Liver (tissue), 9 donors: ENCODE measurements around the gene PF4V1. TPM values are rescaled to one million over a fixed set of nuclear protein-coding genes. Genes with fewer than 3 reads are reported as not detected.

Experiments
- DNase-seq: peaks from one replicate; pipeline ENCODE4 v3.0.0-alpha.2; 2017; ENCODE audit warnings: low spot score
- H3K27ac ChIP-seq, 2 donors: one replicate each; pipeline ENCODE4 v1.7.0; 2013; ENCODE audit warnings: inconsistent platforms in 2 of 2, low read length in 2 of 2, control low read depth in 1 of 2, low read depth in 1 of 2, mild to moderate bottlenecking in 1 of 2
- H3K27me3 ChIP-seq, 4 donors: one replicate each; pipeline versions ENCODE4 v1.6.1 to v1.7.0; 2013; ENCODE audit warnings: low read length in 3 of 4, inconsistent platforms in 1 of 4, mild to moderate bottlenecking in 1 of 4, moderate library complexity in 1 of 4; ENCODE audit not compliant: control insufficient read depth in 4 of 4, insufficient read depth in 4 of 4
- H3K36me3 ChIP-seq, 4 donors: one replicate each; pipeline versions ENCODE4 v1.6.1 to v1.7.0; 2013; ENCODE audit warnings: low read length in 3 of 4, mild to moderate bottlenecking in 3 of 4, low read depth in 1 of 4, moderate library complexity in 1 of 4; ENCODE audit not compliant: control insufficient read depth in 4 of 4, insufficient read depth in 3 of 4
- H3K4me1 ChIP-seq, 4 donors: one replicate each; pipeline versions ENCODE4 v1.6.1 to v1.7.0; 2013; ENCODE audit warnings: low read length in 3 of 4, mild to moderate bottlenecking in 3 of 4, moderate library complexity in 1 of 4; ENCODE audit not compliant: control insufficient read depth in 4 of 4, insufficient read depth in 4 of 4
- H3K4me3 ChIP-seq, 3 donors: one replicate each; pipeline versions ENCODE4 v1.6.1 to v1.7.0; 2013; ENCODE audit warnings: low read length in 3 of 3, control low read depth in 1 of 3, low read depth in 1 of 3, mild to moderate bottlenecking in 1 of 3
- H3K9ac ChIP-seq, 2 donors: one replicate each; pipeline ENCODE4 v1.7.0; 2013; ENCODE audit warnings: low read length in 2 of 2, mild to moderate bottlenecking in 2 of 2, moderate library complexity in 2 of 2, control low read depth in 1 of 2, low read depth in 1 of 2
- H3K9me3 ChIP-seq, 4 donors: one replicate each; pipeline versions ENCODE4 v1.6.1 to v1.7.0; 2013; ENCODE audit warnings: low read length in 3 of 4; ENCODE audit not compliant: control insufficient read depth in 4 of 4
- FOXA2 ChIP-seq: IDR thresholded peaks from 2 replicates; pipeline ENCODE4 v1.6.1; 2016; ENCODE audit warnings: antibody characterized with exemption
- HNF4A ChIP-seq, 2 donors: conservative IDR thresholded peaks; 2 replicates each; pipeline ENCODE4 v1.6.1; 2016; ENCODE audit warnings: antibody characterized with exemption in 2 of 2, mild to moderate bottlenecking in 2 of 2
- HNF4G ChIP-seq: IDR thresholded peaks from 2 replicates; pipeline ENCODE4 v1.6.1; 2016; ENCODE audit warnings: antibody characterized with exemption
- JUND ChIP-seq, 2 donors: IDR thresholded peaks; 2 replicates each; pipeline ENCODE4 v1.6.1; 2016; ENCODE audit warnings: antibody characterized with exemption in 2 of 2
- NR2F2 ChIP-seq: IDR thresholded peaks from 2 replicates; pipeline ENCODE4 v1.6.1; 2016; ENCODE audit warnings: antibody characterized with exemption
- SP1 ChIP-seq: IDR thresholded peaks from 2 replicates; pipeline ENCODE4 v1.6.1; 2018; ENCODE audit warnings: antibody characterized with exemption, mild to moderate bottlenecking
- TAF1 ChIP-seq: conservative IDR thresholded peaks from 2 replicates; pipeline ENCODE4 v1.6.1; 2016; ENCODE audit warnings: antibody characterized with exemption, mild to moderate bottlenecking
- YY1 ChIP-seq: IDR thresholded peaks from 2 replicates; pipeline ENCODE4 v1.6.1; 2016; ENCODE audit warnings: antibody characterized with exemption, mild to moderate bottlenecking
- WGBS: extraction: QIAGEN DNeasy Blood & Tissue Kit; methylation state at CpG from one replicate; pipeline ENCODE4 v1.1.7; 2013; 5-methylcytosine and 5-hydroxymethylcytosine counted together
- polyA plus RNA-seq, 2 donors: library from polyadenylated mRNA; stranded (reverse) in 1 of 2; unstranded in 1 of 2; fragments of 200-250 nt in 1 of 2; fragments of >200 nt in 1 of 2; fragmentation: Nextera tagmentation in 1 of 2; extraction: Ambion mirVana in 1 of 2; gene quantifications; one replicate each; pipeline versions ENCODE4 v1.2.1 to v1.2.3, GENCODE V29; 2013 to 2015
- total RNA-seq, 2 donors: library from RNA; depleted of rRNA; stranded (reverse); fragments of >200 nt; gene quantifications; one replicate each; pipeline ENCODE4 v1.2.3, GENCODE V29; 2014
- TF ChIP-seq, protein P1 (sequence below): fragments of 150-350 bp; IDR thresholded peaks from 2 replicates; pipeline ENCODE4 v1.5.1; 2017; ENCODE audit warnings: improper control_type of control experiment, low read depth, low read length; ENCODE audit not compliant: missing input control
- TF ChIP-seq, protein P2 (sequence below): IDR thresholded peaks from 2 replicates; pipeline ENCODE4 v1.6.1; 2016; ENCODE audit warnings: antibody characterized with exemption
- TF ChIP-seq, protein P3 (sequence below): IDR thresholded peaks from 2 replicates; pipeline ENCODE4 v1.6.1; 2016; ENCODE audit warnings: antibody characterized with exemption, mild to moderate bottlenecking
- donor health status: healthy.
- donor health status: healthy.
- donor health status: healthy.
- donor health status: healthy.
- donor health status: healthy.

Gene PF4V1
- total and polyA plus RNA-seq, 4 donors = 0.16 to 3.4 (median 0.74) TPM; not detected in 1

DNA sequence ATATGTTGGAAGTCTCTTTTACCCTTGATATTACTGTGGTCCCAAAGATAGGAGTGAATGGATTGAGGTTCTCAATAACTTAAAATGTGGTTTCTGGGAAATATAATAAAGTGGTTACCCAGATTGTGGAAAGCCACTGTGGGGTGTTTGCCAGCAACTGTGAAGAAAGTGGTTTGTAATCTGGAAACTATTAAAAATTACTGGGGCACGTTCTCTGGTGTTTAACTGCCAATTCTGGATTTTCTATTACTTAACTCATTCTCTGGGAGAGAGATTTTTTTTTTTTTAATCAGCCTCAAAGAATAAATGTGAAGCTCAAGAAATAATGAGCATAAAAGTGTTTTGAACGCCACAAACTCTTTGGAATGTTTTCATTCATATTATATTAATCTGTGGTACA lies 21.5 kb upstream of the PF4V1 start:
- DNase-seq = no peak
- peaks cover 0 to 3% (median under 1%) of the 10 kb centered on the region in 4 donors for H3K4me1 ChIP-seq
- no peaks in the 10 kb centered on the region for H3K36me3 ChIP-seq
- H3K27ac ChIP-seq = no peak overlapping the region
- H3K4me3 ChIP-seq = no peak overlapping the region
- 81% methylated on average over 2 of the region's 2 CpGs for WGBS
- TF ChIP-seq FOXA2 (no peak), TAF1 (no peak), JUND (IDR thresholded peaks at IDR 0.05) (no peak), NR2F2 (no peak), YY1 (no peak), HNF4G (no peak)
- TF ChIP-seq, protein P1, sequence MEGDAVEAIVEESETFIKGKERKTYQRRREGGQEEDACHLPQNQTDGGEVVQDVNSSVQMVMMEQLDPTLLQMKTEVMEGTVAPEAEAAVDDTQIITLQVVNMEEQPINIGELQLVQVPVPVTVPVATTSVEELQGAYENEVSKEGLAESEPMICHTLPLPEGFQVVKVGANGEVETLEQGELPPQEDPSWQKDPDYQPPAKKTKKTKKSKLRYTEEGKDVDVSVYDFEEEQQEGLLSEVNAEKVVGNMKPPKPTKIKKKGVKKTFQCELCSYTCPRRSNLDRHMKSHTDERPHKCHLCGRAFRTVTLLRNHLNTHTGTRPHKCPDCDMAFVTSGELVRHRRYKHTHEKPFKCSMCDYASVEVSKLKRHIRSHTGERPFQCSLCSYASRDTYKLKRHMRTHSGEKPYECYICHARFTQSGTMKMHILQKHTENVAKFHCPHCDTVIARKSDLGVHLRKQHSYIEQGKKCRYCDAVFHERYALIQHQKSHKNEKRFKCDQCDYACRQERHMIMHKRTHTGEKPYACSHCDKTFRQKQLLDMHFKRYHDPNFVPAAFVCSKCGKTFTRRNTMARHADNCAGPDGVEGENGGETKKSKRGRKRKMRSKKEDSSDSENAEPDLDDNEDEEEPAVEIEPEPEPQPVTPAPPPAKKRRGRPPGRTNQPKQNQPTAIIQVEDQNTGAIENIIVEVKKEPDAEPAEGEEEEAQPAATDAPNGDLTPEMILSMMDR = no peak
- TF ChIP-seq, protein P2, sequence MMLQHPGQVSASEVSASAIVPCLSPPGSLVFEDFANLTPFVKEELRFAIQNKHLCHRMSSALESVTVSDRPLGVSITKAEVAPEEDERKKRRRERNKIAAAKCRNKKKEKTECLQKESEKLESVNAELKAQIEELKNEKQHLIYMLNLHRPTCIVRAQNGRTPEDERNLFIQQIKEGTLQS = no peak
- TF ChIP-seq, protein P3, sequence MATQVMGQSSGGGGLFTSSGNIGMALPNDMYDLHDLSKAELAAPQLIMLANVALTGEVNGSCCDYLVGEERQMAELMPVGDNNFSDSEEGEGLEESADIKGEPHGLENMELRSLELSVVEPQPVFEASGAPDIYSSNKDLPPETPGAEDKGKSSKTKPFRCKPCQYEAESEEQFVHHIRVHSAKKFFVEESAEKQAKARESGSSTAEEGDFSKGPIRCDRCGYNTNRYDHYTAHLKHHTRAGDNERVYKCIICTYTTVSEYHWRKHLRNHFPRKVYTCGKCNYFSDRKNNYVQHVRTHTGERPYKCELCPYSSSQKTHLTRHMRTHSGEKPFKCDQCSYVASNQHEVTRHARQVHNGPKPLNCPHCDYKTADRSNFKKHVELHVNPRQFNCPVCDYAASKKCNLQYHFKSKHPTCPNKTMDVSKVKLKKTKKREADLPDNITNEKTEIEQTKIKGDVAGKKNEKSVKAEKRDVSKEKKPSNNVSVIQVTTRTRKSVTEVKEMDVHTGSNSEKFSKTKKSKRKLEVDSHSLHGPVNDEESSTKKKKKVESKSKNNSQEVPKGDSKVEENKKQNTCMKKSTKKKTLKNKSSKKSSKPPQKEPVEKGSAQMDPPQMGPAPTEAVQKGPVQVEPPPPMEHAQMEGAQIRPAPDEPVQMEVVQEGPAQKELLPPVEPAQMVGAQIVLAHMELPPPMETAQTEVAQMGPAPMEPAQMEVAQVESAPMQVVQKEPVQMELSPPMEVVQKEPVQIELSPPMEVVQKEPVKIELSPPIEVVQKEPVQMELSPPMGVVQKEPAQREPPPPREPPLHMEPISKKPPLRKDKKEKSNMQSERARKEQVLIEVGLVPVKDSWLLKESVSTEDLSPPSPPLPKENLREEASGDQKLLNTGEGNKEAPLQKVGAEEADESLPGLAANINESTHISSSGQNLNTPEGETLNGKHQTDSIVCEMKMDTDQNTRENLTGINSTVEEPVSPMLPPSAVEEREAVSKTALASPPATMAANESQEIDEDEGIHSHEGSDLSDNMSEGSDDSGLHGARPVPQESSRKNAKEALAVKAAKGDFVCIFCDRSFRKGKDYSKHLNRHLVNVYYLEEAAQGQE = no peak
- no peaks in the 10 kb centered on the region for H3K9me3 ChIP-seq
- H3K9ac ChIP-seq = no peak overlapping the region
- no peaks in the 10 kb centered on the region for H3K27me3 ChIP-seq

DNA sequence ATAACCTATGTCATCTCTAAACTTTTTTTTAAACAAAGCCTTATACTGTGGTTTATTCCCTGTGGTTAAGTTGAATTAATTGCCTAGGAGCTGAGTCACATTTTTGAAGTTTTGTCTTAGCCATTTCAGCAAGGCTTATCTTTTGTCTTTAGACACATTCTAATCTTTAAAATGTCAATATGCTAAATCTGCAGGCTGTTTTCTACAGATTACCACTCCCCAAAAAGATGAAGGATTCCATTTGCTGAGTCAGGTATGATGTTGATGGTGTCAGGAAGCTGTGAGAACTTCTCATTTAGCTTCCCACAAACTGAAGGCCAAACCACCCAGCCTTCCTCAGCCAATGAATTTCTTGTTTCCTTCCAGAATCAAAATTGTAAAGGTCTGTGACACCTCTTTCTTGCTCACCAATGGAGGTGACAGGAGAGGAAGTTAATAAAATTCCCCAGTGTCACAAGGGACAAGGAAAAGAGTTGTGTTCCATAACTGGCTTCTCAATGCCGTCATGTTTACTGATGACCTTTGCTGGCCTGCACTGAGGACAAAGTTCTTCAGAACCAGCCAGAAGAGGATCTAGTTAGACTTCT lies 20.4 kb upstream of the PF4V1 start:
- TF ChIP-seq SP1 (no peak), HNF4A (conservative IDR thresholded peaks at IDR 0.05) (peak in 1 of 2 donors; percentile 59)
- 30% methylated on average over 1 of the region's 1 CpG for WGBS
- Histone ChIP-seq H3K9ac (no peak overlapping the region), H3K4me1 (peaks cover 0 to 6% (median 3%) of the 10 kb centered on the region in 4 donors), H3K4me3 (no peak overlapping the region), H3K36me3 (no peaks in the 10 kb centered on the region), H3K9me3 (no peaks in the 10 kb centered on the region), H3K27me3 (peaks cover 0 to 2% (median 0%) of the 10 kb centered on the region in 4 donors), H3K27ac (no peak overlapping the region)
- DNase-seq = no peak
